Amniotic stem cell (primary cell): ENCODE results near the gene SMOC2.

Source experiments
- DNase-seq: peaks from one replicate; lab custom pipeline; 2025; lab: John Stamatoyannopoulos, UW

SMOC2 gene

GRCh38 chr6:168575346-168576098 lies 134.5 kb downstream of the SMOC2 start:
- DNase-seq, result no peak

- DNase-seq, result no peak
Observed at GRCh38 chr6:168576388-168576787, 135.4 kb downstream of the SMOC2 start.

GRCh38 chr6:168577496-168577895 lies 136.5 kb downstream of the SMOC2 start:
- DNase-seq, result no peak

- no peak for DNase-seq
Observed at GRCh38 chr6:168578036-168578435, 137.1 kb downstream of the SMOC2 start.

- DNase-seq, result no peak
Observed at GRCh38 chr6:168581236-168581635, 140.3 kb downstream of the SMOC2 start.

- no peak for DNase-seq
Observed at GRCh38 chr6:168581706-168582105, 140.7 kb downstream of the SMOC2 start.

GRCh38 chr6:168582571-168582981 lies 141.6 kb downstream of the SMOC2 start:
- no peak for DNase-seq

- no peak for DNase-seq
Observed at GRCh38 chr6:168583126-168583525, 142.1 kb downstream of the SMOC2 start.

GRCh38 chr6:168583821-168584220 lies 142.8 kb downstream of the SMOC2 start:
- DNase-seq, result no peak

GRCh38 chr6:168584249-168584648 lies 143.3 kb downstream of the SMOC2 start:
- no peak for DNase-seq

GRCh38 chr6:168584671-168585070 lies 143.7 kb downstream of the SMOC2 start:
- no peak for DNase-seq

- DNase-seq, result no peak
Observed at GRCh38 chr6:168585441-168585840, 144.5 kb downstream of the SMOC2 start.

- no peak for DNase-seq
Observed at GRCh38 chr6:168589275-168589674, 148.3 kb downstream of the SMOC2 start.

- DNase-seq, result no peak
Observed at GRCh38 chr6:168590406-168590805, 149.4 kb downstream of the SMOC2 start.

GRCh38 chr6:168596344-168596743 lies 155.4 kb downstream of the SMOC2 start:
- no peak for DNase-seq

- DNase-seq, result no peak
Observed at GRCh38 chr6:168597471-168597875, 156.5 kb downstream of the SMOC2 start.

- no peak for DNase-seq
Observed at GRCh38 chr6:168598251-168599117, 157.5 kb downstream of the SMOC2 start.

- DNase-seq, result no peak
Observed at GRCh38 chr6:168599118-168599494, 158.1 kb downstream of the SMOC2 start.

- no peak for DNase-seq
Observed at GRCh38 chr6:168599769-168600330, 158.9 kb downstream of the SMOC2 start.

GRCh38 chr6:168600381-168600780 lies 159.4 kb downstream of the SMOC2 start:
- DNase-seq, result no peak

GRCh38 chr6:168601111-168601510 lies 160.1 kb downstream of the SMOC2 start:
- no peak for DNase-seq

GRCh38 chr6:168601546-168601945 lies 160.6 kb downstream of the SMOC2 start:
- no peak for DNase-seq

GRCh38 chr6:168602576-168602975 lies 161.6 kb downstream of the SMOC2 start:
- no peak for DNase-seq
